Raji (cell line): ENCODE data around the gene SERPINB6.

Experiments
- POLR2A ChIP-seq: IDR thresholded peaks from 2 replicates; pipeline ENCODE4 v1.6.1; 2011; ENCODE audit warnings: low read depth, low read length, control low read depth; ENCODE audit not compliant: insufficient read depth

SERPINB6 gene

DNA sequence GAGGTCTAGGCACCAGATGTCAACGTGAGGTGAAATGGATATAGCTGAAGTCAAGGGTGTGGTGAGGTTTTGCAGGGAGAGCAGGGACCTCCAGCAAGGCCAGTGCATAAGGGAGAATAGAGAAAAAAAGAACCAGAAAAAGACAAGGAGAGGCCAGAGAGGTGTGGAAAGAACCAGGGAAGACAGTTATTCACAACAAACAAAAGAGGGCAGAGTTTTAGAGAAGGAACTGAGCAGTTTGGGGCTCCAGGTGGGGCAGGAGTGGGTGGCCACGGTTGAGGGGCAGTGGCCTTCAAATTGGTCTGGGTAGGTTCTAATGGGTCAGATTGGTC, 16.7 kb upstream of the SERPINB6 start:
- TF ChIP-seq POLR2A, result no peak

DNA sequence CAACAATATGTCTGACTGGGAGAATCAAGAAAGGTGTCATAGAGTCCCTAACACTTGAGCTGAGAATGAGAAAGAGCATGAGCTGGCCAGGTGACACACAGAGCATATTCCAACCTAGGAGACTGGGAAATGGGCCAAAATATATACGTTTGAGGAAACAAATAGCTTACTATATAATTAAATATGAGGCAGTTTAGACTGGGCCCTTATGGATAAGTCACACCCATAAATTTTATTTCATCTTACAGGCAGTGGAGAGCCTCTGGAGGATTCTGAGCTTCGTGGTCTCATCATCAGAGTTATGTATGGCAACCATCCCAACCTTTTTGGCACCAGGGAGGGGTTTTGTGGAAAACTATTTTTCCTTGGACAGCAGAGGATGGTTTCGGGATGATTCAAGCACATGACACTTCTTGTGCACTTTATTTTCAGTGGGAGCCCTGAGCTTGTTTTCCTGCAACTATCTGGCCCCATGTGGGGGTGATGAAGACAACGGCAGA, 15.4 kb upstream of the SERPINB6 start:
- no peak for TF ChIP-seq POLR2A

DNA sequence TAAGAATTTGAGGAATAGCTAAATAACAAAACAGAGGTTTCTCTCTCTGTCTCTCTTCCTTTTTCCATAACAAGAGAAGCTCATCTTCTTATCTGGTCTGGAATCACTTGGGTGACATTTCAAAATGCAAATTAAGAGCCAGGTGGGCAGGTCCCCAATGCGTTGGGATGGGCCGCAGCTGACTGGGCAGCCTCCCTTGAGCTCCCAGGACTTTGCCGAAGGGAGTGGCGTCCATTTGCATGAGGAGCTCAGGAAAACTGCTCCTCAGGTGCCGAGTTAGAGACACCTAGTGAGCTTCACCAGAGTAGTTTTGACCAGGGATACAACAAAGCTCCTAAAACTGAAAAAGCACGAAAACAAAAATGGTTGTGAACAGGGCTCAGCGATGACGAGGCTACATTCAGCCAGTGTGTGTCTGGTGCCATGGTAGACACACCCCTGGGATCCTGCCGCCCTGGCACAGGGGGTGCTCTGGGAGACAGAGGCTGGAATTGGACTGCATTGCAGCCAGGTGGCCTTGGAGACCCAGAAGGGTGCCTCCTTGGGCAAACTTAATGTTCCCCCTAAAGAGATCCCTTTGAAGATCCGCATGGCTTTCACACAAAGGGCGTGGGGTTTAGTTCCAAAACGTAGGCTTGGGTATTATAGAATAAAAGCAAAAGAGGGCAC, 13.5 kb upstream of the SERPINB6 start:
- TF ChIP-seq POLR2A, result no peak

DNA sequence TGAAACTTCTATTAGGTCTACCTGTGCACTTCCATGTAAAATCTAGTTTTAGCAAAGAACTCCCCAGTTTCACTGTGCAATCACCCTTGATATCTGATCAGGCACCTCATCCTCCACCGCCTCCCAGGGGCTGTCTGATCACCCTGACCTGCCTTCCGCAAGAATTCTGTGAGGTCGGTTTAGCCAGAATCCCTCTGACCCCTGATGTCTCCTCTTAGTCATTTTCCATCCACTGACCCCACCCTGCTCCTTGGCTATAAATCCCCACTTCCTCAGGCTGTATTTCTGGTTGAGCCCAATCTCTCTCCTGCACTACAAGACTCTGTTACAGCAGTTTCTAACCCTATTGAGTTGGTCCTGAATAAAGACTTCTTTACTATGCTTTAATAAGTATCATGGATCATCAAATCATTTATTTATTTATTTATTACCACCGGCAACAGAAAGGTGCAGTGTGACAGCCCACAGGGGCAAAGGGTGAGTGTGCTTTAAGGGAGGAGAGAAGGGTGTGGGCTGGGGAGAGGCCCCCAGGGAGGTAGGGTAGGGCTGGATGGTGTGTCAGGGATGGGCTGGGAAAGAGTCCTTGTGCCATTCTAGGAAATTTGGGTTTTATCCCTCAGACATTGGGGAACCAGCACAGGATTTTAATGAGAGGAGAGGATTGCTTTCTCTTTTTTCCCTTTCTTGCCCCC, 11.2 kb upstream of the SERPINB6 start:
- no peak for TF ChIP-seq POLR2A

DNA sequence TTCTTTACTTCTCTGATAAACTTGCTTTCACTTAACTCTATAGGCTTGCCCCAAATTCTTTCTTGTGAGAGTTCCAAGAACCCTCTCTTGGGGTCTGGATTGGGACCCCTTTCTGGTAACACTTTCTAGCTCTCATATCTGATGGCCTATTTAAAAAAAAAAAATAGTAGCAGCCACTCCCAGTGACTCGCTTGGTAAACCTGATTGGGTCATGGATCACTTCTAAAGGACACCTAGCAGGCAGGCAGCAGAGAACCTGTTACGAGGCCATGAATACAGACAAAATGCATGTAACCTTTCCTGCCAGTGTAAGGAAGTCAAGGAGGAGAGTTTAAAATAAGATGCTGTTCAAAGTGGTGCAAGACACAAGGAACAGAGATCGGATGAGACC, 9.1 kb upstream of the SERPINB6 start:
- no peak for TF ChIP-seq POLR2A

DNA sequence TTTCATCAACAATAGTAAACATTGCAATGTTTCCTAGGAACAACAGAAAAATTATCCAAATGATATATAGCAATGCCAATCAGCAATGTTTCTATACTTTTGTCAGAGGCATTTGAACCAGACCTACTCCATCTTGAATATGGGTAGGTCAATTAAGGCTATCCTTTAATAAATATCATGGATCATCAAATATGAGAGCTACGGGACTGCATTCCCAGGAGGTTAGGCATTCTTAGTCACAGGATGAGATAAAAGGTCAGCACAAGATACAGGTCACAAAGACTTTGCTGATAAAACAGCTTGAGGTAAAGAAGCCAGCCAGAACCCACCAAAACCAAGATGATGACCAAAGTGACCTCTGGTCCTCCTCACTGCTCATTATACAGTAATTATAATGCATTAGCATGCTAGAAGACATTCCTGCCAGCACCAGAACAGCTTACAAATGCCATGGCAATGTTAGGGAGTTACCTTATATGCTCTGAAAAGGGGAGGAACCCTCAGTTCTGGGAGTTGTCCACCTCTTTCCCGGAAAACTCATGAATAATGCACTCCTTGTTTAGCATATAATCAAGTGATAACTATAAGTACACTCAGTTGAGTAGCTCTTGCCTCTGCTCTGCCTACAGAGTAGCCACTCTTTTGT, 8.6 kb upstream of the SERPINB6 start:
- no peak for TF ChIP-seq POLR2A

DNA sequence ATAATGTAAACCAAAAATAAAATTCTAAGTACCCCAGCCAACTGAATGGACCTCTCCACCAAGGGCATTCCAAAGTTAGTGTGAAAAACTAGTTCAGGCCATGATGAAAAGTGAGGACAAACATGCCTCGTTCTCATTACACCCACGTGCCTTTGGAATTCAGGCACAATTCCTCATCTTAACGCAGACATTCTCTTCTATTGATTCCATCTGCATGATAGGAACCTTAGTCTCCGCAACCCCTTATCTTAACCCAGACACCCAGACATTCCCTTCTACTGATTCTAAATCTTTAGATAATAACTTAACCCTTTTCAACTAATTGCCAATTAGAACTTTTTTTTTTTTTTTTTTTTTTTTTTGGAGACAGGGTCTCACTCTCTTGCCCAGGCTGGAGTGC, 7.6 kb upstream of the SERPINB6 start:
- TF ChIP-seq POLR2A, result no peak

DNA sequence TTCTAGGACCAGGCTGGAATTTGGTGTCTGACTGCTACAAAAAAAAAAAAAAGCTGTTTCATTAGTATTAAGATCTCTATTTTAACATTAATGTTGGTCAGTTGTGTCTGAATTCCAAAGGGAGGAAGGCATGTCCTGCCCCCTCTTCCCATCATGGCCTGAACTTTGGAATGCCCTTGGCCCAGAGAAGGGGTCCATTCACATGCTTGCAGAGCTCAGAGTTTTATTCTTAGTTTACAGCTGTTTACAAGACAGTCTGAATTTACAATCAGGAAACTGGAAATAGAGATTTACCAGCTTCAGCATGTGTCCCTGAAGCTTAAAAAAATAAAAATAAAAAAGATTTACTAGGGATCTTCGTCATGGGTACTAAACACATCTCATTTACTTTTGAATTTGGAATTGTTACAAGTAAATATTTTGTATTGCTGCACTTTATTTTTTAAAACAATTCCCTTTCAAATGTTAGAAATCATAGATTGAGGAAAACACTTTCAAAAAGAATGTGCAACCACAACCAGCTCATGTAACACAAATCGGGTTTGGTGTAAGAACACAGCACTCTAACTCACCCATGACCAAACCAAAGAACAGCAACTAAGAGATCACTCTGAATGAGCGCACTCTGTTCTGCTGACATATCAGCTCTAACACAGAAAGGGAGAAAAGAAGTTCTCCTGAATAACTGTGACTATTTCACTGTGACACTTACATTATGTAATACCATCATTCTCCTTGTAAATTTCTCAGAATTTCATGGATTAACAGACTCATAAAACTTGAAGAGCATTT, 6.6 kb upstream of the SERPINB6 start:
- TF ChIP-seq POLR2A, result no peak

DNA sequence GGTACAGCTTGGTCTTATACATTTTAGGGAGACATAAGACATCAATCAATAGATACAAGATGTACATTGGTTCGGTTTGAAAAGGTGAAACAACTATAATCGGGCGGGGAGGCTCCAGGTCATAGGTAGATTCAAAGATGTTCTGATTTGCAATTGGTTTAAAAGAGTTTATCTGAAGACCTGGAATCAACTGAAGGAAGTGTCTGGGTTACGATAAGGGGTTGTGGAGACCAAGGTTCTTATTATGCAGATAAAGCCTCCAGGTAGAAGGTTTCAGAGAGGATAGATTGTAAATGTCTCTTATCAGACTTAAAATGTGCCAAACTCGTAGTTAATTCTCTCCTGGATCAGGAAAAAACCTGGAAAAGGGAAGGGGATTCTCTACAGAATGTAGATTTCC, 5.9 kb upstream of the SERPINB6 start:
- TF ChIP-seq POLR2A, result no peak

DNA sequence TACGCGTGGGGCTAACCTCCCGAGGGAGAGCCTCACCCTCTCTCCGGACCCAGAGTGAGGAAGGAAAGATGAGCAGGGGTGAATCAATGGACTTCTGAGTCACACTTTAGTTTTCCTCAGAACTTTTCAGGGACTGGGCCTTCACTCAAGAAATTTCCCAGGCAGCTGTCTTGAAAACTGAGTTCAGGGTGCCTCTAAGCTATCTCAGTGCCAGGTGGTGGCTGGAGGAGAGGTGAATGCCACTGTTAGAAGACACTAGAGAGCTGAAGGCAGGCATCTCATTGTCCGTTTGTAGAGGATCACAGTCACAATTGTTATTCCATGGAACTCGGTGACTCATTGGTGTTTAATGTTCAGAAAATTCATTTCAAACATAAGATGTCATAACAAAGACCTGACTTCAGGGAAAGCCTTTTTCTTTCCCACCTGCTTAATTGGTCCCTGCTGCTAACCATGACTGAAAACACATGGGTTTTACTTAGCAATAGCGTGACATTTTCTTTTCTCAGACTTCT, 5.3 kb upstream of the SERPINB6 start:
- no peak for TF ChIP-seq POLR2A

DNA sequence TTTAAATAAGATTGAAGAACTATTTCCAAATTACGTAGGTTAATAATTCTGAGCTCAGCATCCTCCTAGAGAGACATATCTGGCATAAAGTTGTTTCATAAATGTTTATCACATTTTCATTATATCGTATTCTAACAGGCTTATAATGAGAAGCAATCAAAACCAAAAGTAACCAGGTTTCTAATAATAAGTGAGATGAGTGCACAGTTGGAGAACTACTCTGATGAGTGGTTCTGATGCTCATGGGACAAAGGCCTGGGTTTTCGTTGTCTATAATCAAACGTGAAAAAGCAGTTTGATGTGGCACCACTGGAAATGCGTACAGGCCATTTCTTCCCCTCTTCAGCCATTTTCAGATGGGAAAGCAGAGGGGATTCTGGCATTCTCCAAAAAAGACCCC, 4.7 kb upstream of the SERPINB6 start:
- no peak for TF ChIP-seq POLR2A

DNA sequence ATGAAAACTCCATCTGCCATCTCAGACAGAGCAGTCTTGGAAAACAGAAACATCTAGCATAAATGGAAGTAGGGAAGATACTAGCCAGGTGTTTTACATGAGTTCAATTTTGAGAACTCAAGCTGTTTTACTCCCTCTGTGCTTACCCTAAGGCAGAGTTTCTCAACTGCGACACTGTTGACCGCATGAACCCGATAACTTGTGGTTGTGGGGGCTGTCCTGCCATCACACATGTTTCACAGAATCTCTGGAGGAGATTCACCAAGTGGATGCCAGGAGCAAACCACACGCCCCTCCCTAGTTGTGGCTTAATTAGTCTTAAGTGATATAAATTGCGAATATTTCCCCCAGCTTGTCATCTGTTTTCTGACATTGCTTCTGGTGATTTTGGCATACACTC, 2.3 kb upstream of the SERPINB6 start:
- no peak for TF ChIP-seq POLR2A

DNA sequence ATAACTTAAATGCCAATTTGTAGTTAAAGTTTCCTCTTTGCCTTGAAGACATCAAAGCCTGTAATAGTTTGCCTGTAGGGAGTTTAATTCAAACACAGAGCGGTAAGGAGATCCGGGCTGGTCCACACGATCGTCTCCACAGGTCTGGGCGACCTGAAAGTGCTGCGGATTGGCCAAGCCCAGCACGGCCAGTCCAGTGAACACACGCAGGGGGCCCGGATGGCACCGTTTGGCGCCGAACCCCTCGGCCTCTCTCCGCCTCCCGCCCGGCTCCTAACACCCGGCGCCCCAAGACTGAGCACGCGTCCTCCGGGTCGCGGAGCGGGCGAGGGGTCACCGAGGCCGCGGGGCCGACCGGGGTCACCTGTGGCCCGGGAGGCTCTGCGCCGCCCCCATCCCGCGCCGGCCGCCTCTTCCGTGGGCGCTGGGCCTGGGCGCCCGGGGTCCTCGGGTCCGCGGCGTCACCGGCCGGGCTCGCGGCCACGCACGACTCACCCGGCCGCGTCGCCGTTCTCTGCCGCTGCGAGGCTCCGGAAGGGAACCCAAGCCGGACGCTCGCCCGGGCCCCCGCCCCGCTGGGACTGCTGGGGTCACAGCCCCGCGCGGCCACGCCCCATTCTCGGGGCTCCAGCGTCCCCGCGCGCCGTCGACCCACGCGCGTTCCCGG, 481 bp downstream of the SERPINB6 start:
- no peak for TF ChIP-seq POLR2A

DNA sequence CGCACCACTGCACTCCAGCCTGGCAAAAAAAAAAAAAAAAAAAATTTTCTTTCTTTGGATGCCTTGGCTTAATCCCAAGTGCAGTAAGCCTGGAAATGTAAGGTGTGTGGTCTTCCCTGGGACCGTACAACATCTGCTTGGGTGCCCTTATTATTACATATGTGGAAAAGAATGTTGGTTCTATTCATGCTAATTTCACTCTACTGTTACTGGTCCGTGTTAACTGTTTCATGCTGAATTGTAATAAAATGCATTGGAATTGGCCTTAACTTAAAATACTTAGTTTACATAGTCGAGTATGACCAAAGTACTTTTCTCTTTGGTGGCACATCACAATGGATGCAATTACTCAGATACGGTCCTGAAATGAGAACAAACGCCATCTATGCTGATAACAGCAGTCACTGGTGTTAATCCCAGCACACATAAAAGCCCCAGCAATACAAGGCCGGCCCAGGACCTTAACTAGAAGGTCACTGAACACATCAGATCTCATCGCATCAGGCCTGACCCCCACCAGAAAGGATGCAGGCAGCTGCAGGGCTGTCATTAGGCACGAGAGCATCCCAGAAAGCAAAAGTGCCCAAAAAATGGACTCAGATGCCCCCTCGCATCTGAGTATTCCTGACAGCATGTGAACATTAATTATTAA, 1.2 kb downstream of the SERPINB6 start:
- TF ChIP-seq POLR2A, result no peak

DNA sequence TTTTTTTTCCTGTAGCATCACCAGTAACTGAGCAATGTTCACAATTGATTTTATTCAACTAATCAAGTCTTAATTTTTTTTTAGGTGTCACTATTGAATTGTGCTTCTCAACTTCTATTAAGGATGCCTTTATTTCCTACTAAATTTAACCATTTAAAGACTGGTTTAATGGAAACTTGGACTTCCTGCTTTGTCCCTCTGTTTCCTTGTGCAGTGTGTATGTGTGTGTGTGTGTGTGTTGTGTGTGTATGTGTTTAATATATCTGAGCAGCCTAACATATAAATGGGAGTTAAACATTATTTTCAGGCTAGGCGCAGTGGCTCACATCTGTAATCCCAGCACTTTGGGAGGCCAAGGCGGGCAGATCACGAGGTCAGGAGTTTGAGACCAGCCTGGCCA, 1.8 kb downstream of the SERPINB6 start:
- TF ChIP-seq POLR2A, result no peak

DNA sequence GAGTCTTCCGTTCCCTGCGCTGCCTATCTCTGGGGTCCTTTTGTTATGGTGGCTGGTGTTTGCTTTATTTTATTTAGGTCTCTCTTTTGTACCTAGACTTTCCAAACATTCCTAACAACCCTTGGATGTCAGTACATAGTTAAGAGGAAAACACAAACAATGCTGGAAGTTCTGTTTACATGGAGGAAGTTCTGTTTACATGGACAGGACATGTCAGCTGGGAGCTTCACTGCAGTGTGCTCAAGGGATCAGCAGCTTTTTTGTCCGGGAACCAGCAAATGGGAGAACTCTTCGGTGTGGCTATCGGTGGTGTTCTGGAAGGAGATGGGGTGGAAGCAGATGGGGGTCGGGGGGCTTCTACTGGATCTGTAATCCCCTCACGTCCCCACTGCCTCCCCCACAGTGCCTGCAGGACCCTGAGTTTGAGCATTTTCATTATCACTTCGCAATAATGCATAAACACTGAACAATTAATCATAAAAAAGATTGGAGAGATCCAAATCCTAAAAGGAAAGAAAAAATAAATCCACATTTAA, 2.7 kb downstream of the SERPINB6 start:
- TF ChIP-seq POLR2A, result no peak
